VCaP (cell line): Measurements from ENCODE around the gene KLHL29.

Source experiments
- H3K27ac ChIP-seq: fragments of 450-650 bp; 2 replicates; pipeline ENCODE4 v1.5.1; 2017
- TF ChIP-seq, protein P1 (sequence below): fragments of 450-650 bp; conservative IDR thresholded peaks from 2 replicates; pipeline ENCODE4 v1.5.1; 2017; ENCODE audit warnings: mild to moderate bottlenecking, moderate library complexity

KLHL29 gene

GRCh38 chr2:23656597-23656973 is 271.6 kb downstream of the KLHL29 start:
- no peak overlapping the region for H3K27ac ChIP-seq
- TF ChIP-seq, protein P1, sequence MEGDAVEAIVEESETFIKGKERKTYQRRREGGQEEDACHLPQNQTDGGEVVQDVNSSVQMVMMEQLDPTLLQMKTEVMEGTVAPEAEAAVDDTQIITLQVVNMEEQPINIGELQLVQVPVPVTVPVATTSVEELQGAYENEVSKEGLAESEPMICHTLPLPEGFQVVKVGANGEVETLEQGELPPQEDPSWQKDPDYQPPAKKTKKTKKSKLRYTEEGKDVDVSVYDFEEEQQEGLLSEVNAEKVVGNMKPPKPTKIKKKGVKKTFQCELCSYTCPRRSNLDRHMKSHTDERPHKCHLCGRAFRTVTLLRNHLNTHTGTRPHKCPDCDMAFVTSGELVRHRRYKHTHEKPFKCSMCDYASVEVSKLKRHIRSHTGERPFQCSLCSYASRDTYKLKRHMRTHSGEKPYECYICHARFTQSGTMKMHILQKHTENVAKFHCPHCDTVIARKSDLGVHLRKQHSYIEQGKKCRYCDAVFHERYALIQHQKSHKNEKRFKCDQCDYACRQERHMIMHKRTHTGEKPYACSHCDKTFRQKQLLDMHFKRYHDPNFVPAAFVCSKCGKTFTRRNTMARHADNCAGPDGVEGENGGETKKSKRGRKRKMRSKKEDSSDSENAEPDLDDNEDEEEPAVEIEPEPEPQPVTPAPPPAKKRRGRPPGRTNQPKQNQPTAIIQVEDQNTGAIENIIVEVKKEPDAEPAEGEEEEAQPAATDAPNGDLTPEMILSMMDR: no peak

DNA sequence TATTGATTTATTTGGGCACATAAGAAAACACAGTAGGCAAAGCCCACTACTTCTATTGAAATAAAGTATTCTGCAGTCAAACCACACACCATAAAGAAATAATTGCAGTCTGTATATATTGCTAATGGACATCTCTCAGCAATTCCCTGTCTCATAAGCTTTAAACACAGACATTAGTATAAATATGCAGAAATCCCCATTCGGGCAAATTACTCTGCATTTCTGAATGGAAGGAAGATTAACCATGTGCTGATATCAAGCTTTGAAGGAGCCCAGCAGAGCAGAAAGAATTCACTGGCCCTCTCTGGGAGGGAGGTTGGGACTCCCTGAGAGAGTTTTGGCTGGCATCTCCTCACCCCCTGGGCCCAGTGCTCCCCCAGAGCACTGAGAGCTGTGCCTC is 272.4 kb downstream of the KLHL29 start:
- TF ChIP-seq, protein P1: no peak
- H3K27ac ChIP-seq: no peak overlapping the region

GRCh38 chr2:23657934-23658333 is 273.0 kb downstream of the KLHL29 start:
- no peak overlapping the region for H3K27ac ChIP-seq
- TF ChIP-seq, protein P1: no peak

- TF ChIP-seq, protein P1: no peak
- H3K27ac ChIP-seq: no peak overlapping the region
Observed at GRCh38 chr2:23658466-23658942, 273.5 kb downstream of the KLHL29 start.

DNA sequence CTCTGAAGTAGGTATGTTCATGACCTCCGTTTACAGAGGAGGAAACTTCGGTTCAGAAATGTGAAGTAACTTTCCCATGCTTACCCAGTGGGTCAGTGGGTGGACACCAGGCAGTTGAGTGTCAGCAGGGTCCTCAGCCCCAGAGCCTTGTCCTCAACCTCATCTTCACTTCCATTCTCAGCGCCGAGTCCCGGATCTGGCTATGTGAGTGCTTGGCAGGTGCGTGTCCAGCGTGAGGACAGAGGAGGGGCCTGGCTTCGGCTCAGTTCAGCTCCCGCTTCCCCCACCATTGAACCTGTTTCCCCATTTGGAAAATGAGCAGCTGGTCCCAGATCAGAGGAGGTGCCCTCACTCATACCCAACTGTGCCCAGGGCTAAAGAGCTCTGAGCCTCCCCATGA is 274.3 kb downstream of the KLHL29 start:
- H3K27ac ChIP-seq: no peak overlapping the region
- TF ChIP-seq, protein P1: no peak

DNA sequence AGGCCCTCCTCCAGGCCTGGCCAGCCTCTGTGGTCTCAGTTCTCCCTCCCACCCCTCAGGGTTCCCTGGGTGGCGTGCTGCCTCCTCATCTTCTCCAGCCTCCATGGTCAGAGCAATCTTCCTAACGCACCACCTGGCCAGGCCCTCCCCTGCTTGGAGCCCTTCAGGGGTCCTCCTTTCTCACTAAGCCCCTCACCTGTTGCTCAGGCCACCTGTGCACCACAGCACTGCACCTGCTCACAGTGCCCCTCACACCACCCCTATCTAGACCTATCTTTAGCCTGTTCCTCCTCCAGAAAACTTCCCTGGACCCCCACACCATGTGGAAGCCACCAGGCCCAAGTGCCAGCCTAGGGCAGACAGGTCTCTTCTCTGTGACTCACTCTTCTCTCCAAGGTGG is 274.8 kb downstream of the KLHL29 start:
- TF ChIP-seq, protein P1: no peak
- H3K27ac ChIP-seq: no peak overlapping the region

DNA sequence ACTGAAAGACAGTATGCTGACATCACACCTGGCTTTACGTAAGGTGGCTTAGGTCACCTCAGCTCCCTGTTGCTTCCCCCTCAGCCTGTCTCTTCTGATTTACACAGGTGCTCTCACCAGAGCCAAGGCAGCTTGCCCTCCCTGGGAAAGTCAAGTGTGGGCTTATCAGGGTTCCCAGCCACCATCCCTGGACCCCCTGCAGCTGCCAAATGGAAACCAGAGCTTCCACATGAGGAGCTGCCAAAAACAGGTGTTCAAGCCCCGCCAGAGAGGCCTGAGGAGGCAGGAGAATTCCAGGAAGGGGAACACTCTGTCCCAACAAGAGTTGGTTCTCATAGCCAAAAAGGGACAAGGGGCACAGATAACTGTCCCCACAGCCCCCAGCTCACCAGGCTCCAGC is 275.3 kb downstream of the KLHL29 start:
- TF ChIP-seq, protein P1: no peak

More for the DNA sequence above, 275.3 kb downstream of the KLHL29 start:
- H3K27ac ChIP-seq: no peak overlapping the region
